ENCODE measurements around the gene LAIR1. TPM values are rescaled to one million over a fixed set of nuclear protein-coding genes. Genes with fewer than 3 reads are reported as not detected.
"Not testable (repeated sequence)": the region's sequence is repeated elsewhere in the genome, so short reads cannot be mapped to it uniquely, and the experiment has no call there.

Gene LAIR1
- total RNA-seq, 1 experiment from 2014 or later = not detected

DNA sequence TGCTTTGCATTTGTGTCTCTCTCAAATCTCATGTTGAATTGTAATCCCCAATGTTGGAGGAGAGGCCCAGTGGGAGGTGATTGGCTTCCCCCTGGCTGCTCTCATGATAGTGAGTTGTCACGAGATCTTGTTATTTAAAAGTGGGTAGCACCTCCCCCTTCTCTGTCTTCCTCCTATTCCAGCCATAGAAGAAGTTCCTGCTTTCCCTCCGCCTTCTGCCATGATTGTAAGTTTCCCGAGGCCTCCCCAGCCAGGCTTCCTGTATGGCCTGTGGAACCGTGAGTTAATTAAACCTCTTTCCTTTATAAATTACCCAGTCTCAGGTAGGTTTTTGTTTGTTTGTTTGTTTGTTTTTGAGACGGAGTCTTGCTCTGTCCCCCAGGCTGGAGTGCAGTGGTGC is 29.6 kb downstream of the LAIR1 start:
- H3K36me3 ChIP-seq = no peaks in the 10 kb centered on the region
- no peaks in the 10 kb centered on the region for H3K9me3 ChIP-seq
- peaks cover 12% of the 10 kb centered on the region for H3K27me3 ChIP-seq
- H3K4me3 ChIP-seq = no peak overlapping the region
- no peak for DNase-seq

DNA sequence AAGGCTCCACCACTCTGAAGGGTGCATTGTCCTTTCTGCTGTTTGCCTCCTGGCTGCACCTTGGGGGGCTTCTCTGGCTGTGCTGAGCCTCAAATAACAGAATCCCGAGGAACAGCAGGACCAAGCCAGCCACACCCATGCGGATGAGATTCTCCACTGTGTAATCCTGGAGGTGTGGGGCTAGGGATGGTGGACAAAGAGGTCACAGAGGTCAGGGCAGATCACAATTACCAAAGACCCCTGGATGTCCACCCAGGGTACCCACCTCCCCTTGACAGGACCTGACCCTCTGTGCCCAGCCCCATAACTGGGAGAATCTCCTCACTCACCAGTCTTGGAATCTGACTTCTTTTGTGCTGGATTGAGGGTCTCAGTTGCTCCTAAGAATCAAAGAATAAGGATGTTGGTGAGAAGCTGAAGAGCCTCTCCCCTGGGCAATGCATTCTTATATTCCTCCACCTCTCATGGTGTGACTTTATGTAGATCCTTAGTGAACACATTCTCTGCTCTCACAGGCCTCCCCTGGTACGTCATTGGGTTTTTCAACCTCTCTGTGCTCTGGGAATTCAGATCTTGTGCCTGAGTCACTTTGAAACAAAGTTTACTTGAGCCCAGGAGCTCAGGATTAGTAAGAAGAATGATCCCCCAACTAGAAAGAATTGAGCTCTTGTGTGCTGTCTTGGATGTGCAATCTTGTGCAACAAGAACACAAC is 31.0 kb downstream of the LAIR1 start:
- Histone ChIP-seq H3K4me3 (no peak overlapping the region), H3K36me3 (no peaks in the 10 kb centered on the region), H3K9me3 (no peaks in the 10 kb centered on the region), H3K27me3 (peaks cover 4% of the 10 kb centered on the region)
- DNase-seq = no peak

DNA sequence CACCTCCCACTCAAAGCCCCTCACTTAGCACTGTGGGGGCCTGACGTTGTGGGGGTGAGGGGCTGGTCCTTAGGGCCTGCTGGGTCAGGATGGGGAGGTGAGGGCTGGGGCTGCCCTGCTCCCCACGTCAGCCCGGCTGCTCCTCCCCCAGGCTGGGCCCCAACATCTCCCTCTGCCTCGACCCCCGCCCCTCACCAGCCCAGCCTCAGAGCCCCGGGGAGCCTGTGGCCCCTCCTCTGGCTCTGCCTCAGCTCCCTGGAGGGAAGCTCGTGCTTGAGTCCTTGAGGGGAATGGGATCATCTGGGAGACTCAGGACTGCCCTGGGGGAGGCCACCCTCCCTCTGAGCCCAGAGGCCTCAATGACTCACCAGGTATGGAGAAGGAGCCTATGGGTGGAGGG is 32.6 kb downstream of the LAIR1 start:
- no peak for DNase-seq
- no peak overlapping the region for H3K4me3 ChIP-seq
- no peaks in the 10 kb centered on the region; the same call in none of the 2 replicates for H3K27me3 ChIP-seq
- H3K9me3 ChIP-seq = no peaks in the 10 kb centered on the region
- no peaks in the 10 kb centered on the region for H3K36me3 ChIP-seq

DNA sequence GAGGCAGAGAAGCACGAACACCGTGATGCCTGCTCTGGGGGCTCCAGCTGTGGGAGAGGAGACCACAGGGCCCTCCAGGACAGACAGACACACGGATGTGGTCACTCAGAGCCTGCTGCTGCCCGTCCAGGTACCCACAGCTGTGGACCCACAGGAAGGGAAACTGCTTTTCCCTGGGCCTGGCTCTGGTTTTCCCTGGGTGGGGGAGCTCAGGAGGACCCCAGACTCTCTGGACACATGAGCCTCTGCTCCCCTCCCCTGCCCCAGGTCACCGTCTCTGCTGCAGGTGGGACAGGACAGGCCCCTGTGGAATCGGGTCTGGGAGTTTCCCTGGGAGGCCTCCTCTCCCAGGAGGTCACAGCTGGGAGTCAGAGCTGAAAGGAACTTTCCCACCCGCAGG is 33.1 kb downstream of the LAIR1 start:
- H3K36me3 ChIP-seq = no peaks in the 10 kb centered on the region
- DNase-seq = no peak
- no peaks in the 10 kb centered on the region for H3K9me3 ChIP-seq

DNA sequence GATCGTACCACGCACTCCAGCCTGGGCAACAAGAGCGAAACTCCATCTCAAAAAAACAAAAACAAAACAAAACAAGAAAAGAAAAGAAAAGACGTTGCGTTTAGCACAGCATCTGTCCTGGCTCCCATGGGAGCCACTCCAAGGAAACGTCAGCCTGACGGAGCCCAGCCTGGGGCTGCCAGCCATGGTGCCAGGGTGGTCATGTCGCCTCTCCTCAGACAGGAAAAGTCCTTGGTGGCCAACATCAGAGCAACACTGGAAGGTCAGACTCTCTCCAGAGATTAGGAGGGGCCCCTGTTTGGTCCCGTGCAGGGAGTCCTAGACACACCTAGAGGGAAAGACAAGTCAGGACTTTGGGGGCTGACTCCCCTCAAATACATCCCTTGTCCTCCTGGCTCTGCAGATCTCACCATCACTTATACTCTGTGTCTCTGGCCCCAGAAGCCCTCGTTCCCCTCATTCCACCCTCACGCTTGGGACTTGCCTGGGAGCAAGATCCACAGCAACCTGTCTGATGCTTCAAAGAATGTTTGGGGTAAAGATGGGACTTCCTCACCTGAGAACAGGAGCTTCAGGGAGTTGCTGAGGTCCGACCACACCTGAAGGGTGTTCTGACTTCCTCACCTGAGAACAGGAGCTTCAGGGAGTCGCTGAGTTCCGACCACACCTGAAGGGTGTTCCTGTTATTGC is 35.1 kb downstream of the LAIR1 start:
- Histone ChIP-seq H3K36me3 (no peaks in the 10 kb centered on the region), H3K9me3 (no peaks in the 10 kb centered on the region), H3K4me3 (no peak overlapping the region), H3K27me3 (peaks cover 3% of the 10 kb centered on the region)
- DNase-seq = no peak

More for the DNA sequence above, 33.1 kb downstream of the LAIR1 start:
- Histone ChIP-seq H3K4me3 (no peak overlapping the region), H3K27me3 (no peaks in the 10 kb centered on the region; the same call in none of the 2 replicates)

DNA sequence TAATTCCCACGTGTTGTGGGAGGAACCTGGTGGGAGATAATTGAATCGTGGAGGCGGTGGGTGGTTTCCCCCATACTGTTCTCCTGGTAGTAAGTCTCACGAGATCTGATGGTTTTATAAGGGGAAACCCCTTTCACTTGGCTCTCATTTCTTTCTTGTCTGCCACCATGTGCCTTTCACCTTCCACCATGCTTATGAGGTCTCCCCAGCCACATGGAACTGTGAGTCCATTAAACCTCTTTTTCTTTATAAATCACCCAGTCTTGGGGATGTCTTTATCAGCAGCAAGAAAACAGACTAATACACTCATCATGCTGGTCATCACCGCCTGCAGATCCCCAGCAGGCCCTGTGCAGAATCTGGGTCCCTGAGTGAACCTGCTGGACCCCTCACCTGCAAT is 36.0 kb downstream of the LAIR1 start:
- not testable (repeated sequence) for H3K27me3 ChIP-seq, H3K4me3 ChIP-seq

DNA sequence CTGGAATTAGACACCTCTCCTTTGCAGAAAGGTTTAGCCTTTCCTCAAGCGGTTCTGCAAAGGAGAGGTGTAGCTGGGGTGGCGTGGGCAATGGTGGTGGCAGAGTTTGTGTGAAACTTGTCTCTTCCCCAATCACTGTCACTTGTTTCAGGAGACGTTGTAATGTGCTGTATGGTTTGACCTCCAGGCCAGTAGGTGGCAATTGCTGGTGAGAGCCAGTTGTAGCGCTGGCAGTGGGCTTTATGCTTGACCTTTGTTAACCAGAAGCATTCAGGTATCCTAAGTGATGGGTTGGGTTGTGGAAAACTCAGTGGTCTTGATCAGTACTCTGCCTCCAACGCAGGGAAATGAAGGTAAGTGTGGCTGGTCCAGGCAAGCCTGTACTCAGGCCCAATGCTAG is 39.1 kb downstream of the LAIR1 start:
- H3K36me3 ChIP-seq = no peaks in the 10 kb centered on the region
- DNase-seq = no peak
- H3K27me3 ChIP-seq = peaks cover 11% of the 10 kb centered on the region; the same call in 1 of the 2 replicates
- H3K9me3 ChIP-seq = peaks cover 8% of the 10 kb centered on the region
- no peak overlapping the region for H3K4me3 ChIP-seq

More for the DNA sequence above, 36.0 kb downstream of the LAIR1 start:
- not testable (repeated sequence) for H3K9me3 ChIP-seq, H3K36me3 ChIP-seq, DNase-seq

DNA sequence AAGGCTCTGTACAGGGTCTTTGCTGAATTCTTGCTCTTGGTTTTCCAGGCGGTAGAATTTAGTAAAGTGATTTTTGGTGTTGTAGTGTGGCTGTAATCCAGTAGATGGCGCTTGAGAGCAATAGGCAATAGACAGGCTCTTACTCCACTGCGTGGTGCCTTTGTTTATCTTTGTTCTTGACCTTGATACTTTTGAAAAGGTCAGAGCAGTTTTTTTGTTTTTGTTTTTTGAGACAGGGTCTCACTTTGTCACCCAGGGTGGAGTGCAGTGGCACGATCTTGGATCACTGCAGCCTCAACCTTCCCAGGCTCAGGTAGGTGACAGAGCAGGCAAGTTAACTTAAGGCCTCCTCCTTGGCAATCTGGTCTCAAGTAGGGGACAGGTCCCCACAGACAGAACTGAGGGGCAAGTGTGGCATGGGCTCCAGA is 39.5 kb downstream of the LAIR1 start:
- Histone ChIP-seq H3K4me3 (no peak overlapping the region), H3K9me3 (peaks cover 8% of the 10 kb centered on the region), H3K36me3 (no peaks in the 10 kb centered on the region), H3K27me3 (peaks cover 14% of the 10 kb centered on the region)
- no peak for DNase-seq

DNA sequence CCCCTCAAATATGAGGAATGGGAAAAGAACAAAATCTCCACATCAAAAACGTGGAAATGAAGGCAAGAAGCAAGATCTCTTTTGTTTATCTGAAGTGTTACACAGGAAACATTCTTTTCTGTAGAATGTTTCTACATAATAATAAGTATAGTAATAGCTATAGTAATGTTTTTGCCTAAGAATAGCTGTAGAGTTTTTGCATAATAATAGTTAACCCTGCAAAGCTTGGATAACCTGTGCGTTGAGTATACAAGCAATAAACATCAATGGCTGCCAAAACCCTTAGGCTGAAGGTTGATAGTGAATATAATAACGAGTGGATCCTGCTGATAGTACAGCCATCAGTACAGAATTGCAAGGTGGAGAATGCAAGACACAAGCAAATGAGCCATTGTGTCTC is 40.7 kb downstream of the LAIR1 start:
- Histone ChIP-seq H3K9me3 (peaks cover 8% of the 10 kb centered on the region), H3K4me3 (no peak overlapping the region), H3K27me3 (peaks cover 16% of the 10 kb centered on the region), H3K36me3 (no peaks in the 10 kb centered on the region)
- DNase-seq = no peak

DNA sequence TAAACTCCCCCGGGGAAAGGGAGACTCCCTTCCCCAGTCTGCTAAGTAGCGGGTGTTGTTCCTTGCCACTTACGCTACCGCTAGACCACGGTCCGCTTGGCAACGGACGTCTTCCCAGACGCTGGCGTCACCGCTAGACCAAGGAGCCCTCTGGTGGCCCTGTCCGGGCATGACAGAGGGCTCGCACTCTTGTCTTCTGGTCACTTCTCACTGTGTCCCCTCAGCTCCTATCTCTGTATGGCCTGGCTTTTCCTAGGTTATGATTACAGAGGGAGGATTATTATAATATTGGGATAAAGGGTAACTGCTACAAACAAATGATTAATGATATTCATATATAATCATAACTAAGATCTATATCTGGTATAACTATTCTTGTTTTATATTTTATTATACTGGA is 41.8 kb downstream of the LAIR1 start:
- H3K27me3 ChIP-seq = peaks cover 20% of the 10 kb centered on the region
- H3K36me3 ChIP-seq, H3K9me3 ChIP-seq, H3K4me3 ChIP-seq, DNase-seq: not testable (repeated sequence)

DNA sequence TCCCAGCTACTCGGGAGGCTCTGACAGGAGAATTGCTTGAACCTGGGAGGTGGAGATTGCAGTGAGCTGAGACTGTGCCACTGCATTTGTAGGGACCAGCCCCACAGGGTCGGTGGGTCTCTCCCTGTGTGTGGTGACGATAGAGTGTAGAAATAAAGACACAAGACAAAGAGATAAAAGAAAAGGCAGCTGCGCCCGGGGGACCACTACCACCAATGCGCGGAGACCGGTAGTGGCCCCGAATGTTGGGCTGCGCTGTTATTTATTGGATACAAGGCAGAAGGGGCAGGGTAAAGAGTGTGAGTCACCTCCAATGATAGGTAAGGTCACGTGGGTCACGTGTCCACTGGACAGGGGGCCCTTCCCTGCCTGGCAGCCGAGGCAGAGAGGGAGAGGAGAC is 42.4 kb downstream of the LAIR1 start:
- H3K4me3 ChIP-seq, DNase-seq, H3K36me3 ChIP-seq, H3K9me3 ChIP-seq: not testable (repeated sequence)
- H3K27me3 ChIP-seq = peaks cover 21% of the 10 kb centered on the region

DNA sequence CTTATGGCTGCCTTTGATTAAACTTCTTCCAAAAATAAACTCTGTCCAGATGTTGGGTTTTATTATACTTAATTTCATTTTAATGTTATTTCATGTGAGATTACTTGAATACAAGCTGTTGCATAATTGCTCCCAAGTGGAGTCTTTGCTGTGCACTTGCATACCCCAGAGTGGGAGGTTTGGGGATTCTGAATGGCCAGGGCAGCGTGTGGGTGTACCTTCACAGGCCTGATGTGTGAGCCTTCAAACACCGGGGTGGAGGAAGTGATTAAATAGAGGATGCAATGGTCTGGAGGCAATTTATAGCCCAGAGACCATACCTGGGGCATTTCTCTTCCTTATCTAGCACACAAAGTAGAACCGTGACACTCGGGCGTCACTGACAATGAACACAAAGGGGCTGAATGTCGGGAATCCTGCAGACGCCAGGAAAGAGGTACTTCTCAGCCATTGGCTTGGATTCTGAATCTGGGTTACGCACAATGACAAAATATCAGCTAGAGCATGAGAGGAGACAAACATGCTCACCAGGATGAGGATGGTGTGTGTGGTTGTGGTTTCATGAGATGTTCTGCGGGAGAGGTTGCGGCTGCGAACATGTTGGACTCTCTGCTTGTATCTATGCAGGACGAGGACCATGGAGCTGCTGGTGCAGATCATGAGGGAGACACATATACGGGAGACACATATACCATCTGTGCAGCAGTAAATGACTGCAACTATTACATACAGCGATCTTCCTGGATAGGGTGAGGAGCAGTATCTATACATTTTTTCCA is 44.6 kb downstream of the LAIR1 start:
- H3K36me3 ChIP-seq = no peaks in the 10 kb centered on the region
- no peak overlapping the region for H3K4me3 ChIP-seq
- peaks cover 27% of the 10 kb centered on the region for H3K27me3 ChIP-seq
- no peak for DNase-seq
- peaks cover 8% of the 10 kb centered on the region for H3K9me3 ChIP-seq

DNA sequence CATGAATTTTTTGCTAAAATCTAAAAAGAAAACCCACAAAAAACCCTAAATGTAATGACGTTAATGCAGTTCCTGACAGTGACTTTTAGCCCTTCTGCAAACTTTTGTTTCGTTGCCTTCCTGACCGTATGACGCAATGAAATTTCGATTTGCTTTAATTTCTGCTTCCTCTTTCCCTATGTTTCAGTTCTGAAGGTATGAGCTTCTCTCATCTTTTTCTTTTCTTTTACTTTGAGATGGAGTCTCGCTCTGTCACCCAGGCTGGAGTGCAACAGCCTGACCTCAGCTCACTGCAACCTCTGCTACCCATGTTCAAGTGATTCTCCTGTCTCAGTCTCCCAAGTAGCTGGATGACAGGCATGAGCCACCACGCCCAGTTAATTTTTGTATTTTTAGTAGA is 45.7 kb downstream of the LAIR1 start:
- H3K36me3 ChIP-seq = no peaks in the 10 kb centered on the region
- peaks cover 32% of the 10 kb centered on the region for H3K27me3 ChIP-seq
- peaks cover 8% of the 10 kb centered on the region for H3K9me3 ChIP-seq
- H3K4me3 ChIP-seq = no peak overlapping the region
- no peak for DNase-seq

DNA sequence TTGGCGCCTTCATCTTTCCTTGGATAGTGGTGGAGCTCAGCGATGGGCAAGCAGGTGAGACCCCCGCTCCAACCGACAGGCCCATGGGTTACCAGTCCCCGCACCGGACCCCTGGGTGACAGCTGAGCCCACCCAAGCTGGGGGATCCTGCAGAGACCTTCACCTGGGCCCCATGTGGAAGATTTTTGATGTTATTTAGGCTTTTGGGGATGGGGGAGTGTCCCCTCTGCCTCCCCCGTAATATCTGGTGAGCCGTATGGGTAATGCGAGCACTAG is 46.8 kb downstream of the LAIR1 start:
- H3K27me3 ChIP-seq = peaks cover 32% of the 10 kb centered on the region
- no peak for DNase-seq
- H3K36me3 ChIP-seq = no peaks in the 10 kb centered on the region
- no peak overlapping the region for H3K4me3 ChIP-seq
- peaks cover 8% of the 10 kb centered on the region for H3K9me3 ChIP-seq

DNA sequence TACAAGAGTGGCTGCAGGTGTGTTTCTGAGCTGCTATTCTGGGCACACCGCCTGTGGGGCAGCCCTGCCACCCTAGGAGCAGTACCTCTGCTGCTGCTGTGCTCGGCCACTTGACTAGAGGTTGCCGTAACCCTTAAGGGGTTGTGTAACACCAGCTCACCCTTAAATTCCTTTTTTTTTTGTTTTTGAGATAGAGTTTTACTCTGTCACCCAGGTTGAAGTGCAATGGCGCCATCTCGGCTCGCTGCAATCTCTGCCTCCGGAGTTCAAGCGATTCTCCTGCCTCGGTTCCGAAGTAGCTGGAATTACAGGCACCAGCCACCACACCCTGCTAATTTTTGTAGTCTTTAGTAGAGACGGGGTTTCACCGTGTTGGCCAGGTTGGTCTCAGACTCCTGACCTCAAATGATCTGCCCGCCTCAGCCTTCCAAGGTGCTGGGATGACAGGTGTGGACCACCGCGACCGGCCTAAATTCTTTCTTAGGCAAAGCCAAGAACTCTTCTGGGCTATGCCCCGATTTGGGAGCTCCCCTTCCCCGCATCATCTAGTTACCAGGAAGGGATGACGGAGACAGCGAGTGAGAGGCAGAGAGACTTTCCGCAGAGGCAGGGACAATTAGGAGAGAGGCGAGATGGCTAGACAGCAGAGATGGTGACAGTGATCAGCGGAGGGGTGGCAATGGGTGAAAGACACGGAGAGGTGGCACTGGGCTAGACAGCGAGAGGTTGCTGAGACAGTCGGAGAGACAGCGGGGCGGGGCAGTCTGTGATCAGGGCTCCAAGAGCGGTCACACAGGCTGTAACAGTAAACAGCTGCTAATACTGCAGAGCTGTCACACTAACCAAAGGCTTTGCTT is 47.4 kb downstream of the LAIR1 start:
- Histone ChIP-seq H3K9me3 (peaks cover 8% of the 10 kb centered on the region), H3K36me3 (no peaks in the 10 kb centered on the region), H3K4me3 (no peak overlapping the region), H3K27me3 (peaks cover 36% of the 10 kb centered on the region)
- no peak for DNase-seq

DNA sequence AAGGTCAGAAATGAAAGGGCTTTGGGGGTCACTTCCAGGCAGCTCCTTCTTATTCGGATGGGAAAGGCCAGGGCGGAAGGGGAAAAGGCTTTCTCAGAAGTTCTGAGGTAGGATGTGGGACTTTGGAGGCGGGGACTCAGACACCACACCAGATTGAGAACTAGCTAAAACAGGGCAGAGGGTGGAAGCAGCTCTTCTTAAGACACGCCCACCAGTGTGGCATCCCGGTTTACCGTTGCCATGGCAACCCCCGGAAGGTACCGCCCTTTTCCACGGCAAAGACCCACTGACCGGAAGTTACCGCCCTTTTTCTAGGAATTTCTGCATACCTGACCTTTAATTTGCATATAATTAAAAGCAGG is 48.0 kb downstream of the LAIR1 start:
- Histone ChIP-seq H3K27me3 (peaks cover 37% of the 10 kb centered on the region), H3K4me3 (no peak overlapping the region), H3K9me3 (peaks cover 4% of the 10 kb centered on the region; the same call in 1 of the 2 replicates), H3K36me3 (no peaks in the 10 kb centered on the region)
- DNase-seq = no peak

DNA sequence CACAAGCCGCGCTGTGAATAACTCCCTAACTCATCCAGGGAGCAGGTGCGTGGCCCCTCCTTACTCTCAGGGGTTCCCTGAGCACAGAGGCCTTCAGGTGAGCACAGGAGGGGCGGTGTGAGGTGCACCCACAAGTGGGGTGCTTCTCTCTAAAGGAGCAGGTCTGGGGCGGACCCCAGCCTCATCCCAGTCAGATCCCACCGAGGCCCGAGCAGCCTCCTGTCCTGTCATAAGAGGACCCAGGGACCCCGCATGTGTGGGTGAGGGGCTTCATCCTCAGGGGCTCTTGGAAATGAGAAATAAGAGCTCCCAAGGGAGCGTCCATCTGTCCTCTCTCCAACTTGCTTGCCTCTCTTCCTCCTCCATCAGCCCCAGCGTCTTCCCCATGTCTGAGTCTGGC is 48.8 kb downstream of the LAIR1 start:
- 0 out of 2 replicates have a peak, but pooled peaks cover under 1% of the 10 kb centered on the region for H3K9me3 ChIP-seq
- H3K36me3 ChIP-seq = no peaks in the 10 kb centered on the region
- no peak for DNase-seq
- no peak overlapping the region for H3K4me3 ChIP-seq
- peaks cover 37% of the 10 kb centered on the region for H3K27me3 ChIP-seq
